OCI-LY1 (cell line): ENCODE data around the gene PABPN1L.

ENCODE experiments used
- H2AFZ ChIP-seq: fragments of 200-600 bp; sonication (generic), shearing (Covaris generic); 2 replicates; pipeline ENCODE4 v1.6.0; 2014; ENCODE audit warnings: antibody characterized with exemption, mild to moderate bottlenecking, low read length
- H3F3A ChIP-seq: fragments of 200-600 bp; sonication (generic), shearing (Covaris generic); 2 replicates; pipeline ENCODE4 v1.6.0; 2014; ENCODE audit warnings: mild to moderate bottlenecking, antibody characterized with exemption, low read length, moderate library complexity; ENCODE audit not compliant: insufficient read depth
- H3K27ac ChIP-seq: fragments of 200-600 bp; sonication (generic); 2 replicates; pipeline ENCODE4 v1.5.1; 2014; ENCODE audit warnings: low read length, mixed run types, mild to moderate bottlenecking, low read depth; ENCODE audit not compliant: poor library complexity, severe bottlenecking
- H3K27me3 ChIP-seq: fragments of 200-600 bp; sonication (generic); 2 replicates; pipeline ENCODE4 v1.6.0; 2014; ENCODE audit warnings: antibody characterized with exemption, mild to moderate bottlenecking, low read length, moderate library complexity; ENCODE audit not compliant: insufficient read depth
- H3K36me3 ChIP-seq: fragments of 200-600 bp; sonication (generic); 2 replicates; pipeline ENCODE4 v1.6.1; 2014; ENCODE audit warnings: mild to moderate bottlenecking, antibody characterized with exemption, low read length, moderate library complexity, mixed read lengths; ENCODE audit not compliant: insufficient read depth
- H3K4me1 ChIP-seq: fragments of 200-600 bp; sonication (generic); 2 replicates; pipeline ENCODE4 v1.5.1; 2014; ENCODE audit warnings: mild to moderate bottlenecking, low read length, moderate library complexity; ENCODE audit not compliant: insufficient read depth, severe bottlenecking
- H3K4me2 ChIP-seq: fragments of 200-600 bp; sonication (generic), shearing (Covaris generic); 2 replicates; pipeline ENCODE4 v1.6.1; 2014; ENCODE audit warnings: low read length
- H3K4me3 ChIP-seq: fragments of 200-600 bp; sonication (generic); 2 replicates; pipeline ENCODE4 v1.5.1; 2014; ENCODE audit warnings: low read length, low read depth, mild to moderate bottlenecking, mixed read lengths; ENCODE audit not compliant: poor library complexity, severe bottlenecking
- H3K79me2 ChIP-seq: fragments of 200-600 bp; shearing (Covaris generic); 2 replicates; pipeline ENCODE4 v1.6.1; 2016; ENCODE audit warnings: mixed run types, low read length, mixed read lengths; ENCODE audit not compliant: insufficient read depth
- H3K9ac ChIP-seq: fragments of 200-600 bp; sonication (generic), shearing (Covaris generic); 2 replicates; pipeline ENCODE4 v1.6.1; 2014; ENCODE audit warnings: mild to moderate bottlenecking, low read length, mixed read lengths
- H3K9me2 ChIP-seq: fragments of 200-600 bp; sonication (generic), shearing (Covaris generic); 2 replicates; pipeline ENCODE4 v1.6.1; 2014; ENCODE audit warnings: low read depth, mild to moderate bottlenecking, low read length, mixed read lengths
- H3K9me3 ChIP-seq: fragments of 200-600 bp; shearing (Covaris generic); 2 replicates; pipeline ENCODE4 v1.6.1; 2014; ENCODE audit warnings: low read length, mixed read lengths
- H4K20me1 ChIP-seq: fragments of 200-600 bp; sonication (generic), shearing (Covaris generic); 2 replicates; pipeline ENCODE4 v1.6.0; 2016; ENCODE audit warnings: mild to moderate bottlenecking, low read length; ENCODE audit not compliant: insufficient read depth
- CTCF ChIP-seq: fragments of 200-600 bp; sonication (generic), shearing (Covaris generic); IDR thresholded peaks from 2 replicates; pipeline ENCODE4 v1.5.1; 2017; ENCODE audit warnings: mild to moderate bottlenecking, antibody characterized with exemption, low read length, moderate library complexity, mixed read lengths
- EZH2 ChIP-seq: fragments of 200-600 bp; sonication (generic), shearing (Covaris generic); IDR thresholded peaks from 2 replicates; pipeline ENCODE4 v1.8.0; 2017; ENCODE audit warnings: borderline replicate concordance, mixed run types, mild to moderate bottlenecking, antibody characterized with exemption, low read length, moderate library complexity, mixed read lengths

Gene PABPN1L

DNA sequence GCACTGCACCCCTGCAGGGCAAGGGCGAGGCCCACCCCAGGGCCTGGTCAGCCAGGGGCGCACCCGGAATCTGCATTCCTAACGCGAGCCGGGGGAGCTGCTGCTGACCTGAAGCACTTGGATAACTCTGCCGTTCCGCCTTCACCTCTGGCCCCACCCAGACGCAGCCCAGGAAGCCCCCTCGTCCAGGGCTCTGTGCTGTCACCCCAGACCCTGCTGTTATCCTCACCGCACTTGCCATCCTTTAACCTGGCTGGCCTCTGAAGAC lies 13.3 kb upstream of the PABPN1L start:
- Histone ChIP-seq H3K79me2 (no peaks in the 10 kb centered on the region), H4K20me1 (no peaks in the 10 kb centered on the region), H3K4me2 (no peak overlapping the region), H3K36me3 (peaks cover 25% of the 10 kb centered on the region), H3K4me3 (no peak overlapping the region), H3K9me2 (no peaks in the 10 kb centered on the region), H3F3A (no peaks in the 10 kb centered on the region), H3K27ac (no peak overlapping the region), H3K9me3 (no peaks in the 10 kb centered on the region), H3K27me3 (no peaks in the 10 kb centered on the region), H3K4me1 (no peaks in the 10 kb centered on the region), H2AFZ (no peak overlapping the region), H3K9ac (no peak overlapping the region)
- no peak for TF ChIP-seq EZH2
- no peak for TF ChIP-seq CTCF

- Histone ChIP-seq H3K27me3 (no peaks in the 10 kb centered on the region), H3K4me1 (no peaks in the 10 kb centered on the region), H4K20me1 (no peaks in the 10 kb centered on the region), H3K79me2 (no peaks in the 10 kb centered on the region), H2AFZ (no peak overlapping the region), H3K4me2 (no peak overlapping the region), H3K4me3 (no peak overlapping the region), H3K9me2 (no peaks in the 10 kb centered on the region), H3K9ac (no peak overlapping the region), H3K27ac (no peak overlapping the region), H3F3A (no peaks in the 10 kb centered on the region), H3K9me3 (no peaks in the 10 kb centered on the region), H3K36me3 (peaks cover 20% of the 10 kb centered on the region)
- no peak for TF ChIP-seq EZH2
- no peak for TF ChIP-seq CTCF
Observed at GRCh38 chr16:88878967-88879787, 12.7 kb upstream of the PABPN1L start.

- H3K4me1 ChIP-seq = no peaks in the 10 kb centered on the region
- H4K20me1 ChIP-seq = no peaks in the 10 kb centered on the region
- H3K4me2 ChIP-seq = no peak overlapping the region
- H3K27me3 ChIP-seq = no peaks in the 10 kb centered on the region; the same call in 1 of the 2 replicates
- H3K36me3 ChIP-seq = peaks cover 20% of the 10 kb centered on the region
- H2AFZ ChIP-seq = no peak overlapping the region
- no peak overlapping the region for H3K9ac ChIP-seq
- H3K9me3 ChIP-seq = no peaks in the 10 kb centered on the region
- H3K27ac ChIP-seq = no peak overlapping the region
- no peaks in the 10 kb centered on the region for H3K9me2 ChIP-seq
- TF ChIP-seq EZH2 (no peak), CTCF (no peak)
- no peak overlapping the region for H3K4me3 ChIP-seq
- no peaks in the 10 kb centered on the region for H3F3A ChIP-seq
- no peaks in the 10 kb centered on the region for H3K79me2 ChIP-seq
Observed at GRCh38 chr16:88878356-88878755, 11.9 kb upstream of the PABPN1L start.
